Neuronal stem cell (in vitro differentiated cells): ENCODE data around the gene KIAA0040.

Experiments
- DNase-seq: peaks from one replicate; pipeline ENCODE4 v3.0.0-alpha.2; 2013; ENCODE audit warnings: low spot score
- H2AFZ ChIP-seq: one replicate; pipeline ENCODE4 v1.6.1; 2013; ENCODE audit warnings: mild to moderate bottlenecking, low read length, inconsistent platforms
- H2AK5ac ChIP-seq: 2 replicates; pipeline ENCODE4 v1.6.1; 2013; ENCODE audit warnings: low read depth, mild to moderate bottlenecking, inconsistent platforms, low read length, moderate library complexity, mixed read lengths
- H2BK120ac ChIP-seq: 2 replicates; pipeline ENCODE4 v1.6.1; 2013; ENCODE audit warnings: low read depth, mild to moderate bottlenecking, inconsistent platforms, low read length, moderate library complexity, mixed read lengths
- H2BK12ac ChIP-seq: one replicate; pipeline ENCODE4 v1.6.1; 2013; ENCODE audit warnings: low read length, inconsistent platforms
- H2BK15ac ChIP-seq: 2 replicates; pipeline ENCODE4 v1.6.1; 2013; ENCODE audit warnings: mild to moderate bottlenecking, low read length, inconsistent platforms, mixed read lengths
- H2BK5ac ChIP-seq: one replicate; pipeline ENCODE4 v1.6.1; 2013; ENCODE audit warnings: inconsistent platforms, mild to moderate bottlenecking, low read length, moderate library complexity
- H3K14ac ChIP-seq: one replicate; pipeline ENCODE4 v1.6.1; 2013; ENCODE audit warnings: low read length, inconsistent platforms
- H3K18ac ChIP-seq: 2 replicates; pipeline ENCODE4 v1.6.1; 2013; ENCODE audit warnings: low read length, inconsistent platforms
- H3K23ac ChIP-seq: 2 replicates; pipeline ENCODE4 v1.6.1; 2013; ENCODE audit warnings: low read depth, mild to moderate bottlenecking, mixed read lengths, low read length, inconsistent platforms; ENCODE audit not compliant: poor library complexity
- H3K27ac ChIP-seq: replicated peaks from 3 replicates; pipeline ENCODE4 v1.5.1; 2013; ENCODE audit warnings: low read length, inconsistent platforms
- H3K27me3 ChIP-seq, 3 experiments: 2 replicates each; pipeline ENCODE4 v1.6.1; 2013; ENCODE audit warnings: low read length in 3 of 3, mild to moderate bottlenecking in 2 of 3, inconsistent platforms in 1 of 3, low read depth in 1 of 3, mixed read lengths in 1 of 3, moderate library complexity in 1 of 3; ENCODE audit not compliant: control insufficient read depth in 3 of 3, insufficient read depth in 3 of 3
- H3K36me3 ChIP-seq, 2 donors: replicated peaks in 1 of 2; 2 replicates each; pipeline ENCODE4 v1.6.1; 2013; ENCODE audit warnings: low read length in 2 of 2; ENCODE audit not compliant: control insufficient read depth in 2 of 2, insufficient read depth in 2 of 2
- H3K4ac ChIP-seq: 2 replicates; pipeline ENCODE4 v1.6.1; 2013; ENCODE audit warnings: inconsistent platforms, mild to moderate bottlenecking, low read length, moderate library complexity
- H3K4me1 ChIP-seq, 2 donors: 1 replicate in 1 of 2; 2 replicates in 1 of 2; pipeline ENCODE4 v1.6.1; 2013; ENCODE audit warnings: low read length in 2 of 2, low read depth in 1 of 2; ENCODE audit not compliant: control insufficient read depth in 2 of 2, insufficient read depth in 1 of 2
- H3K4me2 ChIP-seq: one replicate; pipeline ENCODE4 v1.6.1; 2013; ENCODE audit warnings: mild to moderate bottlenecking, low read length, inconsistent platforms; ENCODE audit not compliant: insufficient read depth, poor library complexity, severe bottlenecking
- H3K4me3 ChIP-seq, 2 donors: 2 replicates each; pipeline ENCODE4 v1.5.1; 2013; ENCODE audit warnings: low read length in 2 of 2, mild to moderate bottlenecking in 2 of 2, inconsistent platforms in 1 of 2, moderate library complexity in 1 of 2
- H3K79me1 ChIP-seq: one replicate; pipeline ENCODE4 v1.6.1; 2013; ENCODE audit warnings: low read depth, mild to moderate bottlenecking, inconsistent platforms, low read length, moderate library complexity
- H3K9ac ChIP-seq: one replicate; pipeline ENCODE4 v1.6.1; 2013; ENCODE audit warnings: mild to moderate bottlenecking, low read depth, low read length, inconsistent platforms; ENCODE audit not compliant: poor library complexity
- H3K9me3 ChIP-seq, 2 donors: replicated peaks in 1 of 2; 2 replicates each; pipeline versions ENCODE3 to v1.6.1; 2013; ENCODE audit warnings: low read length in 2 of 2, mild to moderate bottlenecking in 2 of 2, inconsistent platforms in 1 of 2, low read depth in 1 of 2, mixed read lengths in 1 of 2, moderate library complexity in 1 of 2; ENCODE audit not compliant: control insufficient read depth in 2 of 2, insufficient read depth in 1 of 2
- H4K8ac ChIP-seq: one replicate; pipeline ENCODE4 v1.6.1; 2013; ENCODE audit warnings: low read depth, mild to moderate bottlenecking, inconsistent platforms, low read length, moderate library complexity
- H4K91ac ChIP-seq: one replicate; pipeline ENCODE4 v1.6.1; 2013; ENCODE audit warnings: low read length, low read depth, mild to moderate bottlenecking, inconsistent platforms; ENCODE audit not compliant: poor library complexity
- WGBS, 2 donors: extraction: QIAGEN DNeasy Blood & Tissue Kit; methylation state at CpG; one replicate each; pipeline ENCODE4 v1.1.7; 2013; ENCODE audit warnings: missing lambda C conversion rate in 2 of 2, mixed read lengths in 1 of 2; ENCODE audit not compliant: insufficient read length in 2 of 2, insufficient replicate concordance in 1 of 2; ENCODE audit errors: extremely low coverage in 2 of 2; 5-methylcytosine and 5-hydroxymethylcytosine counted together

The KIAA0040 gene

DNA sequence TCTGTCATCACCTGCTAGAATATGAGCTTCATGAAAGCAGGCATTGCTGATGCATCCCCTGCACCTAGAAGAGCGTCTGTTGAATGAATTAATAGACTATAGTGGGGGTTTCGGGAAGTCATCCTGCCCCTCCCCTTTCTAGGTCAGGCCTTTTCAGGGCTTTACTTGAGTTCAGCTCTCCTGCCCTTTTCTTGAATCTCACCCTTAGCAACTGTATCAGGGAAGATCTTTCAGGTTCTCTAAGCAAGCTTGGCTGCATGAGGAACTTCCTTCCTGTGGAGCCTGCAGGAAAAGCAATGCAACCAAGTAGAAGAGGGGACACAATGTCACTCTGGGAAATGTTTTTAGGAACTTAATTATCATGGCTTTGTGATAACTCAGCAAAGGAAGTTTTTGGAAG lies 27.2 kb upstream of the KIAA0040 start:
- Histone ChIP-seq H4K91ac (no peak overlapping the region), H3K79me1 (no peaks in the 10 kb centered on the region), H3K4ac (no peak overlapping the region), H2AFZ (no peak overlapping the region), H3K9ac (no peak overlapping the region), H2BK5ac (no peak overlapping the region), H3K18ac (no peak overlapping the region), H2BK15ac (no peak overlapping the region), H3K27ac (no peak overlapping the region), H3K4me1 (peaks cover 0 to 12% of the 10 kb centered on the region in 2 donors), H2AK5ac (no peak overlapping the region), H2BK12ac (no peak overlapping the region), H4K8ac (no peak overlapping the region), H3K9me3 (no peaks in the 10 kb centered on the region), H2BK120ac (no peak overlapping the region), H3K23ac (no peak overlapping the region), H3K4me2 (no peak overlapping the region), H3K4me3 (no peak overlapping the region), H3K36me3 (no peaks in the 10 kb centered on the region), H3K27me3 (no peaks in the 10 kb centered on the region), H3K14ac (no peak overlapping the region)
- no peak for DNase-seq
- no CpG with 5 or more reads among the region's 2 CpGs for whole genome bisulfite sequencing, 2 donors

DNA sequence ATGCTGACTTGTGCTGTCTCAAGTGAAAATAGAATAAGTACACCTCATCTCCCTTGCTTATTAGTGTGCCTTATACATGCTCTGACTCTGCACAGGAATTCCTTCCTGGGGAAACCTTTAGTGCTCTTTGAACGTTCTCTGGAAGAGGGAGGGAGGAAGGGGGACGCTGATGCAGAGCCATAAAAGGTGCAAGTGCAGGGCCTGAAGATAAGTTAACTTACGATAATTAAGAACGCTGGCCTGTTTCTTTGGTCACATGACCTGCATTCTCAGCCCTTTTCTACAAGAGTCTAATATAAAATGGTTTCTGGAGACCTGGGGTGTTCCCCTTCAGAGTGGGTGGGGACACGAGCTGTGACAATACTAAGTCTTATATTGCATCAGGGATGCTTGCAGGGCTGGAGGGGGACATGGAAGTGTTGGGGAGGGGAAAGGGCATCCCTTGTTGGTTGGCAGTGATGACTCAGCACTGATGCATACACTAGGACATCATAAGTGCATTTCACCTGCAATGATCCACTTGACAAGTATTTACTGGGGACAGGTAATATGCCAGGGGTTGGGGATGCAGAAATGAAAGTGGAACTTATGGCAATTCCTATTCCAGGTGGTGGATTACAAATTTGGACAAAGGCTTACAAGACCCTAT lies 26.3 kb upstream of the KIAA0040 start:
- Histone ChIP-seq H4K91ac (no peak overlapping the region), H3K23ac (no peak overlapping the region), H2AK5ac (no peak overlapping the region), H2BK120ac (no peak overlapping the region), H2BK5ac (no peak overlapping the region), H2AFZ (no peak overlapping the region), H3K27me3 (no peaks in the 10 kb centered on the region), H3K9ac (no peak overlapping the region), H3K36me3 (no peaks in the 10 kb centered on the region), H4K8ac (no peak overlapping the region), H3K4me2 (no peak overlapping the region), H3K4ac (no peak overlapping the region), H3K18ac (no peak overlapping the region), H3K9me3 (no peaks in the 10 kb centered on the region), H3K14ac (no peak overlapping the region), H2BK15ac (no peak overlapping the region), H3K27ac (no peak overlapping the region), H3K79me1 (no peaks in the 10 kb centered on the region), H3K4me1 (peaks cover 0 to 12% of the 10 kb centered on the region in 2 donors), H3K4me3 (no peak overlapping the region), H2BK12ac (no peak overlapping the region)
- no CpG with 5 or more reads among the region's 5 CpGs for WGBS, 2 donors
- DNase-seq, result no peak

GRCh38 chr1:175217721-175218531 lies 25.4 kb upstream of the KIAA0040 start:
- Histone ChIP-seq H3K4me2 (no peak overlapping the region), H3K18ac (no peak overlapping the region), H2AFZ (no peak overlapping the region), H3K4ac (no peak overlapping the region), H3K27me3 (no peaks in the 10 kb centered on the region), H2BK15ac (no peak overlapping the region), H2BK120ac (no peak overlapping the region), H3K36me3 (no peaks in the 10 kb centered on the region), H3K14ac (no peak overlapping the region), H3K4me3 (no peak overlapping the region), H4K8ac (no peak overlapping the region), H2AK5ac (no peak overlapping the region), H3K4me1 (peaks cover 0 to 12% of the 10 kb centered on the region in 2 donors), H2BK5ac (no peak overlapping the region), H4K91ac (no peak overlapping the region), H3K9me3 (no peaks in the 10 kb centered on the region), H3K23ac (no peak overlapping the region), H2BK12ac (no peak overlapping the region), H3K27ac (no peak overlapping the region), H3K9ac (no peak overlapping the region), H3K79me1 (no peaks in the 10 kb centered on the region)
- DNase-seq, result no peak
- no CpG with 5 or more reads among the region's 10 CpGs for WGBS, 2 donors

DNA sequence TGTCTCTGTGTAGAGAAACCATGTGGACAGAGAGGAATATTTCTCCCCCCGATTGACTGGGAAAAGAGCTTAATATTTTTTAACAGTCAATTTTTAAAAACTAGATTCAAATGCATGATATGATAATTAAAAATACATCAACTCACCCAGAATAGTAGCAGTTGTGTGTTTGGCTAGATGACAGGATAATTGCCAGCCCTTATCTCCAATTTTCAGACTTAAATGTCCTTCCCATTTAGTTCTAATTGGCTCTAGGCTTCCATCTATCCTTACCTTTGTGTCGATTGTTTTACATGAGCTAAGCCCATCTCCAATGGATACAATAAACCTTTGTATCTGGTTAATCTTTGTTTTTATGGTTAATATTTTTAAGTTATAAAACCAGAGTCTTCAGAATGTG lies 23.9 kb upstream of the KIAA0040 start:
- no peaks in the 10 kb centered on the region for H3K79me1 ChIP-seq
- no peak overlapping the region for H3K4me2 ChIP-seq
- H3K23ac ChIP-seq, result no peak overlapping the region
- no peak for DNase-seq
- no peak overlapping the region for H2AFZ ChIP-seq
- H2BK12ac ChIP-seq, result no peak overlapping the region
- H4K91ac ChIP-seq, result no peak overlapping the region
- H3K18ac ChIP-seq, result no peak overlapping the region
- H2BK15ac ChIP-seq, result no peak overlapping the region
- no peak overlapping the region for H2BK120ac ChIP-seq
- H3K27me3 ChIP-seq, result no peaks in the 10 kb centered on the region
- H2AK5ac ChIP-seq, result no peak overlapping the region
- H4K8ac ChIP-seq, result no peak overlapping the region
- peaks cover 0 to 5% of the 10 kb centered on the region in 2 donors for H3K4me1 ChIP-seq
- H3K27ac ChIP-seq, result no peak overlapping the region
- no peak overlapping the region for H3K4ac ChIP-seq
- no peaks in the 10 kb centered on the region for H3K9me3 ChIP-seq
- no peaks in the 10 kb centered on the region for H3K36me3 ChIP-seq
- H3K4me3 ChIP-seq, result no peak overlapping the region
- no CpG with 5 or more reads among the region's 2 CpGs for WGBS, 2 donors
- H3K14ac ChIP-seq, result no peak overlapping the region
- H3K9ac ChIP-seq, result no peak overlapping the region
- H2BK5ac ChIP-seq, result no peak overlapping the region
